Activated CD8-positive, alpha-beta memory T cell treated with anti-CD3 and anti-CD28 coated beads for 24 hours (primary cell): ENCODE data around the gene PRR15.
"Not testable (repeated sequence)": the region's sequence is repeated elsewhere in the genome, so short reads cannot be mapped to it uniquely, and the experiment has no call there.

Source experiments
- DNase-seq: peaks from one replicate; pipeline ENCODE4 v3.0.0-alpha.2; 2020

PRR15 gene

GRCh38 chr7:29563590-29564495, at the start of gene PRR15:
PRR15 (plus strand) TSS chr7:29563835; CDS start chr7:29566330, 2,495 bp downstream.
- no peak for DNase-seq

GRCh38 chr7:29516491-29516890, 47.1 kb upstream of the PRR15 start:
- DNase-seq = no peak

GRCh38 chr7:29518616-29519015, 45.0 kb upstream of the PRR15 start:
- DNase-seq = no peak

GRCh38 chr7:29523728-29524127, 39.9 kb upstream of the PRR15 start:
- DNase-seq = no peak

GRCh38 chr7:29527505-29528108, 36.0 kb upstream of the PRR15 start:
- no peak for DNase-seq

GRCh38 chr7:29528526-29528925, 35.1 kb upstream of the PRR15 start:
- DNase-seq = not testable (repeated sequence)

GRCh38 chr7:29538389-29538788, 25.2 kb upstream of the PRR15 start:
- no peak for DNase-seq

GRCh38 chr7:29539471-29539870, 24.2 kb upstream of the PRR15 start:
- DNase-seq = no peak

- no peak for DNase-seq
Observed at GRCh38 chr7:29547421-29547820, 16.2 kb upstream of the PRR15 start.

- DNase-seq = no peak
Observed at GRCh38 chr7:29548823-29549222, 14.8 kb upstream of the PRR15 start.

GRCh38 chr7:29552392-29552791, 11.2 kb upstream of the PRR15 start:
- DNase-seq = no peak

- no peak for DNase-seq
Observed at GRCh38 chr7:29555061-29555460, 8.6 kb upstream of the PRR15 start.

- no peak for DNase-seq
Observed at GRCh38 chr7:29556405-29557195, 7.0 kb upstream of the PRR15 start.

- no peak for DNase-seq
Observed at GRCh38 chr7:29557954-29558353, 5.7 kb upstream of the PRR15 start.

- no peak for DNase-seq
Observed at GRCh38 chr7:29561271-29561670, 2.4 kb upstream of the PRR15 start.

GRCh38 chr7:29562307-29562706, 1.3 kb upstream of the PRR15 start:
- DNase-seq = no peak

GRCh38 chr7:29564496-29565223, 1.0 kb downstream of the PRR15 start:
- DNase-seq = no peak

GRCh38 chr7:29565224-29565630, 1.6 kb downstream of the PRR15 start:
- DNase-seq = no peak

- no peak for DNase-seq
Observed at GRCh38 chr7:29565634-29565981, 2.0 kb downstream of the PRR15 start.

GRCh38 chr7:29565982-29566746, 2.5 kb downstream of the PRR15 start:
- DNase-seq = no peak

- DNase-seq = no peak
Observed at GRCh38 chr7:29567174-29567573, 3.5 kb downstream of the PRR15 start.

GRCh38 chr7:29569648-29570047, 6.0 kb downstream of the PRR15 start:
- no peak for DNase-seq
